Astrocyte (in vitro differentiated cells and primary cell): Measurements from ENCODE around the gene CYBRD1. TPM values are rescaled to one million over a fixed set of nuclear protein-coding genes. Genes with fewer than 3 reads are reported as not detected.

Source experiments
- DNase-seq: peaks from one replicate; pipeline ENCODE4 v3.0.0-alpha.2; 2010; ENCODE audit warnings: low read depth
- FAIRE-seq: peaks from 2 replicates; lab custom pipeline; 2011; peaks lifted over from hg19 to GRCh38; lab: Jason Lieb, UNC
- H2AFZ ChIP-seq: 2 replicates; pipeline ENCODE4 v1.6.0; 2012; ENCODE audit warnings: low read depth, low read length, inconsistent platforms
- H3K27ac ChIP-seq: 2 replicates; pipeline ENCODE4 v1.5.1; 2011; ENCODE audit warnings: low read depth, low read length, inconsistent platforms
- H3K27me3 ChIP-seq: 2 replicates; pipeline ENCODE4 v1.6.0; 2011; ENCODE audit warnings: low read length, inconsistent platforms; ENCODE audit not compliant: insufficient read depth
- H3K36me3 ChIP-seq: 2 replicates; pipeline ENCODE4 v1.5.1; 2011; ENCODE audit warnings: low read length, inconsistent platforms; ENCODE audit not compliant: insufficient read depth
- H3K4me1 ChIP-seq: 2 replicates; pipeline ENCODE4 v1.5.1; 2011; ENCODE audit warnings: low read length, inconsistent platforms; ENCODE audit not compliant: insufficient read depth
- H3K4me2 ChIP-seq: 2 replicates; pipeline ENCODE4 v1.6.0; 2012; ENCODE audit warnings: low read length, inconsistent platforms
- H3K4me3 ChIP-seq: 2 replicates; pipeline ENCODE4 v1.5.1; 2011; ENCODE audit warnings: low read depth, mild to moderate bottlenecking, low read length, inconsistent platforms; ENCODE audit not compliant: insufficient read depth
- H3K79me2 ChIP-seq: 2 replicates; pipeline ENCODE4 v1.6.0; 2012; ENCODE audit warnings: mild to moderate bottlenecking, low read length, inconsistent platforms; ENCODE audit not compliant: insufficient read depth
- H3K9ac ChIP-seq: 2 replicates; pipeline ENCODE4 v1.6.0; 2012; ENCODE audit warnings: mild to moderate bottlenecking, low read length, inconsistent platforms
- H3K9me3 ChIP-seq: 2 replicates; pipeline ENCODE4 v1.5.1; 2012; ENCODE audit warnings: low read depth, mild to moderate bottlenecking, low read length, inconsistent platforms; ENCODE audit not compliant: insufficient read depth
- H4K20me1 ChIP-seq: 2 replicates; pipeline ENCODE4 v1.6.0; 2012; ENCODE audit warnings: low read length, inconsistent platforms; ENCODE audit not compliant: insufficient read depth
- H3K27ac Mint-ChIP-seq: one replicate; pipeline ENCODE4 v1.8.0; 2021; ENCODE audit warnings: mild to moderate bottlenecking, mixed read lengths; ENCODE audit not compliant: unreplicated experiment
- H3K27me3 Mint-ChIP-seq: one replicate; pipeline ENCODE4 v1.8.0; 2021; ENCODE audit warnings: low read depth, mixed read lengths; ENCODE audit not compliant: unreplicated experiment
- H3K36me3 Mint-ChIP-seq: one replicate; pipeline ENCODE4 v1.8.0; 2021; ENCODE audit warnings: low read depth, mixed read lengths; ENCODE audit not compliant: unreplicated experiment
- H3K4me1 Mint-ChIP-seq: one replicate; pipeline ENCODE4 v1.8.0; 2021; ENCODE audit warnings: low read depth, mixed read lengths; ENCODE audit not compliant: unreplicated experiment
- H3K4me3 Mint-ChIP-seq: one replicate; pipeline ENCODE4 v1.8.0; 2021; ENCODE audit warnings: mild to moderate bottlenecking, moderate library complexity, mixed read lengths; ENCODE audit not compliant: unreplicated experiment
- H3K9me3 Mint-ChIP-seq: one replicate; pipeline ENCODE4 v1.8.0; 2021; ENCODE audit warnings: mild to moderate bottlenecking, mixed read lengths; ENCODE audit not compliant: unreplicated experiment
- EZH2 ChIP-seq: IDR thresholded peaks from 2 replicates; pipeline ENCODE4 v1.6.1; 2012; ENCODE audit warnings: mild to moderate bottlenecking, low read length, inconsistent platforms; ENCODE audit not compliant: insufficient read depth
- total RNA-seq: library from RNA; stranded (reverse); gene quantifications from 2 replicates; pipeline ENCODE4 v1.2.1, GENCODE V29; 2021
- TF ChIP-seq, protein P1 (sequence below): IDR thresholded peaks from 2 replicates; pipeline ENCODE4 v1.5.1; 2011; ENCODE audit warnings: low read depth, mild to moderate bottlenecking, inconsistent platforms, low read length, moderate library complexity; ENCODE audit not compliant: insufficient read depth

CYBRD1 gene
- total RNA-seq, 1 donor from 2014 or later = 26.7 TPM

DNA sequence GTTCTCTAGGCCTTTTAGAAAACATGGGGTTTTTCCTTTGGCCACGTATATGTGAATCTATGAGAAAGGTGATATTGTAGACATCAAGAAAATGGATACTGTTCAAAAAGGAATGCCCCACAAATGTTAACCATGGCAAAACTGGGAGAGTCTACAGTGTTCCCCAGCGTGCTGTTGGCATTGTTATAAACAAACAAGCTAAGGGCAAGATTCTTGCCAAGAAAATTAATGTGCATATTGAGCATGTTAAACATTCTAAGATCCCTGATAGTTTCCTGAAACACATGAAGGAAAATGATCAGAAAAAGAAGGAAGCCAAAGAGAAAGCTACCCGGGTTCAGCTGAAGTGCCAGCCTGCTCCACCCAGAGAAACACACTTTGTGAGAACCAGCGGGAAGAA lies 64.9 kb downstream of the CYBRD1 start:
- Mint-ChIP-seq H3K4me1 (no peaks in the 10 kb centered on the region), H3K36me3 (no peaks in the 10 kb centered on the region), H3K4me3 (no peak overlapping the region), H3K27ac (no peak overlapping the region), H3K27me3 (peaks cover 2% of the 10 kb centered on the region), H3K9me3 (peaks cover 8% of the 10 kb centered on the region)
- H3K4me3 ChIP-seq = no peak overlapping the region
- H3K4me2 ChIP-seq = no peak overlapping the region
- no peak for DNase-seq
- TF ChIP-seq, protein P1, sequence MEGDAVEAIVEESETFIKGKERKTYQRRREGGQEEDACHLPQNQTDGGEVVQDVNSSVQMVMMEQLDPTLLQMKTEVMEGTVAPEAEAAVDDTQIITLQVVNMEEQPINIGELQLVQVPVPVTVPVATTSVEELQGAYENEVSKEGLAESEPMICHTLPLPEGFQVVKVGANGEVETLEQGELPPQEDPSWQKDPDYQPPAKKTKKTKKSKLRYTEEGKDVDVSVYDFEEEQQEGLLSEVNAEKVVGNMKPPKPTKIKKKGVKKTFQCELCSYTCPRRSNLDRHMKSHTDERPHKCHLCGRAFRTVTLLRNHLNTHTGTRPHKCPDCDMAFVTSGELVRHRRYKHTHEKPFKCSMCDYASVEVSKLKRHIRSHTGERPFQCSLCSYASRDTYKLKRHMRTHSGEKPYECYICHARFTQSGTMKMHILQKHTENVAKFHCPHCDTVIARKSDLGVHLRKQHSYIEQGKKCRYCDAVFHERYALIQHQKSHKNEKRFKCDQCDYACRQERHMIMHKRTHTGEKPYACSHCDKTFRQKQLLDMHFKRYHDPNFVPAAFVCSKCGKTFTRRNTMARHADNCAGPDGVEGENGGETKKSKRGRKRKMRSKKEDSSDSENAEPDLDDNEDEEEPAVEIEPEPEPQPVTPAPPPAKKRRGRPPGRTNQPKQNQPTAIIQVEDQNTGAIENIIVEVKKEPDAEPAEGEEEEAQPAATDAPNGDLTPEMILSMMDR = no peak
- no peak for TF ChIP-seq EZH2
- no peak for FAIRE-seq
- H3K79me2 ChIP-seq = no peaks in the 10 kb centered on the region
- H3K9me3 ChIP-seq = no peaks in the 10 kb centered on the region
- no peak overlapping the region for H3K27ac ChIP-seq
- no peak overlapping the region for H3K9ac ChIP-seq
- no peaks in the 10 kb centered on the region for H3K4me1 ChIP-seq
- H3K36me3 ChIP-seq = no peaks in the 10 kb centered on the region
- no peaks in the 10 kb centered on the region for H4K20me1 ChIP-seq
- no peak overlapping the region for H2AFZ ChIP-seq
- H3K27me3 ChIP-seq = no peaks in the 10 kb centered on the region

DNA sequence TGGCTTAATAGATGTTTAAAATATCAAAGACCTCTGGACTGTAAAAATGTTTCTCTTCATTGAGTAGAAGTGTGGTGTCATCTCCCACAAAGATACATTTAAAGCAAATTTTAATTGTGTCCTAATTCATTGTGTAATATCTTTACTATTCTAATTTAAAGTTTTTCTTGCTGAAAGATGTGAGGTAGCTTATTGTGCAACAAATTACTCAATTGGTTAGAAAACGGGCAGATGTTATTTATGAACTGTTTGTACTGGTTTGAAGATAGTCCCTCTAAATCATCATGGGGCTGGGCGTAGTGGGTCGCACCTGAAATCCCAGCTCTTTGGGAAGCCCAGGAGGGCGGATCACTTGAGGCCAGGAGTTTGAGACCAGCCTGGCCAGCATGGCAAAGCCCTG lies 65.3 kb downstream of the CYBRD1 start:
- Histone ChIP-seq H3K4me1 (no peaks in the 10 kb centered on the region), H4K20me1 (no peaks in the 10 kb centered on the region), H3K4me3 (no peak overlapping the region), H3K9me3 (no peaks in the 10 kb centered on the region), H3K4me2 (no peak overlapping the region), H3K27ac (no peak overlapping the region), H3K36me3 (no peaks in the 10 kb centered on the region), H3K79me2 (no peaks in the 10 kb centered on the region), H2AFZ (no peak overlapping the region), H3K27me3 (no peaks in the 10 kb centered on the region), H3K9ac (no peak overlapping the region)
- no peaks in the 10 kb centered on the region for H3K4me1 Mint-ChIP-seq
- FAIRE-seq (no peak), DNase-seq (no peak)
- H3K36me3 Mint-ChIP-seq = no peaks in the 10 kb centered on the region
- peaks cover under 1% of the 10 kb centered on the region for H3K27me3 Mint-ChIP-seq
- peaks cover 8% of the 10 kb centered on the region for H3K9me3 Mint-ChIP-seq
- H3K4me3 Mint-ChIP-seq = no peak overlapping the region
- TF ChIP-seq, protein P1 = no peak
- TF ChIP-seq EZH2 = no peak
- H3K27ac Mint-ChIP-seq = no peak overlapping the region

DNA sequence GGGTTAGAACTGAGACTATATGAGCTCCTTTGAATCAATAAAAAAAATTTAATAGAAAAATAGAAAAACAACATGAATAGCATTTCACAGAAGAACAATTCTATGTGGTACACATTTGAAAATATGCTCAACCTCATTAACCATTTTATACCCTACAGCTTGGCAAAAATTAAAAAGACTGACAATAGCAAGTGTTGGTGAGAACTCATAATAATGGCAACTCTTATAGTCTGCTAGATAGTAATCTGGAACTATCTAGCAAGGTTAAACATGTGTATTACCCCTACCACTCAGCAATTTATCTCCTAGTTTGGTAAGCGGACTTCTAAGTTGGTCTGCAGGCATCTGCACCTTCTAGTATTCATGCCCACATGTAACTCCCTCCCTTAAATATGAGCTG lies 67.8 kb downstream of the CYBRD1 start:
- Histone ChIP-seq H3K27ac (no peak overlapping the region), H3K4me1 (no peaks in the 10 kb centered on the region), H2AFZ (no peak overlapping the region), H4K20me1 (no peaks in the 10 kb centered on the region), H3K27me3 (no peaks in the 10 kb centered on the region), H3K9ac (no peak overlapping the region), H3K4me2 (no peak overlapping the region), H3K4me3 (no peak overlapping the region), H3K9me3 (no peaks in the 10 kb centered on the region), H3K79me2 (no peaks in the 10 kb centered on the region), H3K36me3 (no peaks in the 10 kb centered on the region)
- DNase-seq (no peak), FAIRE-seq (no peak)
- no peak overlapping the region for H3K27ac Mint-ChIP-seq
- no peaks in the 10 kb centered on the region for H3K4me1 Mint-ChIP-seq
- TF ChIP-seq, protein P1 = no peak
- TF ChIP-seq EZH2 = no peak
- no peaks in the 10 kb centered on the region for H3K36me3 Mint-ChIP-seq
- H3K4me3 Mint-ChIP-seq = no peak overlapping the region
- H3K27me3 Mint-ChIP-seq = no peaks in the 10 kb centered on the region
- H3K9me3 Mint-ChIP-seq = peaks cover 9% of the 10 kb centered on the region
